NCI-H1417 treated with DMSO at 0.1 percent for 48 hours (cell line): ENCODE data around the gene PIK3R6.

Experiments
- DNase-seq: peaks from one replicate; lab custom pipeline; 2025; lab: John Stamatoyannopoulos, UW

The PIK3R6 gene, protein sequence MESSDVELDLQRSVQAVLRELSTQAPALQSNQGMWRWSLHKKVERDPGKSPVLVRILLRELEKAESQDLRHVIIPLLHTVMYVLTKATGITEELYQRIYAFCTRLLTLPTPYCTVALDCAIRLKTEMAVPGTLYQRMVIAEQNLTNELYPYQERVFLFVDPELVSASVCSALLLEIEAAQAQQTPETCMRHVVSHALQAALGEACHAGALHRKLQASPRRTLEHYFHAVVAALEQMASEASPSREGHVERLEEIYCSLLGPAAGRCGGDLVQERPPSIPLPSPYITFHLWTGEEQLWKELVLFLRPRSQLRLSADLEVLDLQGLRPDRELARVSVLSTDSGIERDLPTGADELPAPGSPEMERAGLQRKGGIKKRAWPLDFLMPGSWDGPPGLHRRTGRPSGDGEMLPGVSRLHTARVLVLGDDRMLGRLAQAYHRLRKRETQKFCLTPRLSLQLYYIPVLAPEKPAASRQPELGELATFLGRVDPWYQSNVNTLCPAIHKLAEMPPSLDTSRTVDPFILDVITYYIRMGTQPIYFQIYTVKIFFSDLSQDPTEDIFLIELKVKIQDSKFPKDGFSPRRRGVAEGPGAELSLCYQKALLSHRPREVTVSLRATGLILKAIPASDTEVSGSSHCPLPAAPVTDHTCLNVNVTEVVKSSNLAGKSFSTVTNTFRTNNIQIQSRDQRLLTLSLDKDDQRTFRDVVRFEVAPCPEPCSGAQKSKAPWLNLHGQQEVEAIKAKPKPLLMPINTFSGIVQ

GRCh38 chr17:8867361-8867981, at the start of gene PIK3R6:
TSS of gene PIK3R6 (minus strand) at chr17:8867674. CDS start at chr17:8849794, 17,880 bp downstream.
- DNase-seq: no peak

GRCh38 chr17:8916466-8916865, 49.0 kb upstream of the PIK3R6 start:
- no peak for DNase-seq

DNA sequence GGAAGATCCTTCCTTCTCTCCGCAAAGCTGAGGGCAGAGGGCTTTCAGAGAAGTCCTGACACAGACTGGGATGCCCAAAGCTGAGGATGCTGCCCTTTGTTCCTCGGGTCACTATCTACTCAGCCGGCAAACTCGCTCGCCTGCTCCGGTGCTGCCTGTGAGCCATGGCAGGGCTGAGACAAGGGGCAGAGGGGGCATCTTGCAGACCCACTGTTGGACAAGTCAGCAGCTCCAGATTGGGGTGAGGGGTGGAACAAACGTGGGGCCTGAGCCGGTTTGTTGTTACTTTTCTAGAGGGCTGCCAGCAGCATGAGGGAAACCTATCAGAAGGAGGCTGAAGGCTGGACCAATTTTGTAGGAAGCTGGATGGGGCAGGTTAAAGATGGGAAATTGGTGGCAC, 47.1 kb upstream of the PIK3R6 start:
- no peak for DNase-seq

- no peak for DNase-seq
Measured at GRCh38 chr17:8913879-8914278, 46.4 kb upstream of the PIK3R6 start.

- DNase-seq: no peak
Measured at GRCh38 chr17:8913091-8913490, 45.6 kb upstream of the PIK3R6 start.

DNA sequence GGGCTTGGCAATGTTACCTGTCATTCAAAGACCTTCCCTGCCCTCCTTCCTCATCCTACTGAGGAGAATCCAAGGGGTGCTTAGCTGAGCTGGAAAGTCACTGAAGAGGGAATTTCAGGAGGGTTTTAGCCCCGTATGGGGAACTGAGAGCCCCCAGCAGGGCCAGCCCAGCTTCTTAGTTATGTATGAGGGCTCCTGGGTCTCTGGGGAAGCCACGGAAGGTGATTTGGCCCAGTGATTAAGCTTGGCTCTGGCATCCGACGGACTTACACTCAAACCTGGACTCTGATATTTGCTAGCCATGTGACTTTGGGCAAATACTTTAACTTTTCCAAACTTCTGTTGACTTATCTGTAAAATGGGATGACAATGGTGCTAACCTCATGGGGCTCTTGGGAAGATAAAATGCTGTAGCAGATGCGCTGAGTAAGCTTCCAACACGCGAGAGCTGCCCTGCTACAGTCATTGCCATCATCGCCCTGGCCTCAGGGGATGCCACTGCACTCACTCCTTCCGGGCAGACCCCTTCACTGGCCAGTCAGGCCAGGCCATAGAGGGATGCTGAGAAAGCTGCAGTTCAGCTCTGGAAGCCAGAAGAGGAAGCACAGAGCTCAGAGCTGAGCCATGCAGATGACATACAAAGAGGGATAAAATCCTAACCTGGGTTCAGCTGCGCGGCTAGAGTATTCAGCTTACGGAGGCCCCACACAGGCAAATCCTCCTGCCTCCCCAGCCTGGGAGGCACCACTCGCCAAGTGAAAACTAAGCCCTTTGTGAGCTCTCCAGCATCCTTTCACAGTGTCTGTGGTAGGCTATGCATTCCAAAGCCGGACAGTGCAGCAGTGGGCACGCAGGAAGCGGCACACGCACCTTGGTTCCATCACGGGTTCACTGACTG, 44.9 kb upstream of the PIK3R6 start:
- no peak for DNase-seq

DNA sequence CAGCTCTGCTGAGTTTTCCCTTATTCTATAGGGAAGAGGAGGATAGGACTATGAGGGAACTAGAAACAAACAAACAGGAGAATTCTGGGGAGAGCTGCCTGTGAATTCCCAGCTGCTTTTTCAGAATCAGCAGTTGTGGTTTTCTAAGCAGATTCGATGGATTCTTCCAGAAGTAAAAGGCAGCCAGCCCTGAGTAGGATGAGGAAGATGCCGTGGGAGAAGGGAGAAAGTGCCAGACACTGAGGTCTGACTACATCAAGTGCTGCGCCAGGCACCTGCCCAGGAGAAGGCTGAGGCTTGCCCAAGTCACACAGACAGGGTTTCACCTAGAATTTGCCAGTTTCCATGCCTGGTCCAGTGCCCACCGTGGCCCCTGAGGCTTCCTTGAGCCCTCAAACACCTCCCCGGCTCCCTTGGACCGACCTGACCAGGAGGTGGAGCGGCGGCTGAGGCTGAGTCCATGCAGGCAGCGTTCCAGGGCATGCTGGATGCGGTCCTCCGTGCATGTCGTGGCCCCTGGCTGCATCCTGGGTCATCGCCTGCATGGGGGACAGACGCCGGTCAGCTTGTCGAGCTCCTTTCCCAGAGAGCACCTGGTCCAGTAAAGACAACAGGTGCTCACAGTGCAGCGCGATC, 43.6 kb upstream of the PIK3R6 start:
- no peak for DNase-seq

GRCh38 chr17:8909586-8910270, 42.3 kb upstream of the PIK3R6 start:
- no peak for DNase-seq

- no peak for DNase-seq
Measured at GRCh38 chr17:8905331-8905730, 37.9 kb upstream of the PIK3R6 start.

DNA sequence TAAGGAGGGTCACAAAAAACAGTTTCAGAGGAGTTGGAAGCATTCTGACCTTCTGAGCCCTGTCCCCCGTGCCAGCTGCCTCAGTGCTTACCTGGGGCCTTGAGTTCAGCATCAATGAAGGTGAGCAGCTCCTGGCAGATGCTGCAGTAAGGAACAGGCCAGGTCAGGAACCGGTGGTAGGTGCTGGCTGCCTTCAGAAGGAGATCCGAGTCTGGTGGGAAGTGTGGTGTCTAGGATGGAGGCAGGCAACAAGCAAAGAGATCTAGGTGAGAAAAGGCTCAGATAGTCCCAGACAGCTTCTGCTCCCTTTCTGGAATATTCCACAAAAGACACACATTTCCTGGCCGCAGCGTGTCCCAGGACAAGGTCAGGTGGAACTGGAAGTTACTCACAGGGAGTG, 37.2 kb upstream of the PIK3R6 start:
- DNase-seq: no peak

GRCh38 chr17:8904201-8904600, 36.7 kb upstream of the PIK3R6 start:
- DNase-seq: no peak

DNA sequence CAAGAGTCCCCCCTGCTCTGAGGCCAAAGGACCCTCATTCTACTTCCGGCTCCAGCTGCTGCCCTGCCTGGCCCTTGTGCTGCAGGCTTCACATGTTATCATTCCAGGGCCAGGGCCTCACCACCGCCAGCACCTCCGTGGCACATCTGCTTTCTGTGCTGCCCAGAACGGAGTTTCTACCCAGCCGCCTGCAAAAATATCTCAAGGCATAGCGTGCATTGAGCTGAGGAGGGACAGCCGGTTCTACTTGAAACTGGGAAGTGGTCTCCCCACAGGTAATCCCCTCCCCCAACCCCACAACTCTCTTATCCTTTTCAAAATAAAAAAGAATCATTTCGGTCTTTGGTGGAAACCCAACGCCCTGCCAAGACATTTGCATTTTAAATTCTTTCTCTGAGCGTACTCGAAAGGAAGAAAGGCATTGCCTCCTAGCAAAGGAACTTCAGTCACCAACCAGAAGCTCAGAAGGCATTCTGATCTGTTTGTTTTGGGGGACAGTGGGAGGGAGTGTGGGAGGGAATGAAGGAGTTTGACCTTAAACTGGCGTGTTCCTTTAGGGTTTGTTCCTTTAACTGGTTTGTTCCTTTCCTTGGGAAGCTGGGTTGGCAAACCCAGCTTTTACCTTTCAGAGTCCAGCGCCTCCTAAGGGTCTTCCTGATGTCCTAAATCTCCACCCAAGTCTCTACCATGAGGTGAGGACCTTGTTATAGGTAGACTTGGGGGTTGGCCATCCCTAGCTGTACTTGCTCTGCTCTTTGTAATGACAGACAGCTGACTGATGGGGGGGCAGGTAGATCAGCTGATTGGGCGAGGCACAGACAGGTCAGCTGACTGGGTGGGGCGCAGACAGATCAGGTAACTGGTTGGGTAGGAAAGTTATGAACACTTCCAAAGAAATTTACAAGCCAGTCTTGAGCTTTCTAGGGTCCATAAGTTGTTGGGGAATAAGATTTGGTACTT, 33.4 kb upstream of the PIK3R6 start:
- DNase-seq: no peak

GRCh38 chr17:8900207-8900606, 32.7 kb upstream of the PIK3R6 start:
- DNase-seq: no peak

GRCh38 chr17:8898636-8899035, 31.2 kb upstream of the PIK3R6 start:
- DNase-seq: no peak

- no peak for DNase-seq
Measured at GRCh38 chr17:8898126-8898525, 30.7 kb upstream of the PIK3R6 start.

GRCh38 chr17:8896641-8897635, 29.5 kb upstream of the PIK3R6 start:
- no peak for DNase-seq

- DNase-seq: no peak
Measured at GRCh38 chr17:8896087-8896486, 28.6 kb upstream of the PIK3R6 start.
